Measurements from ENCODE around the gene CCM2. TPM values are rescaled to one million over a fixed set of nuclear protein-coding genes. Genes with fewer than 3 reads are reported as not detected.

Gene CCM2
- total RNA-seq, 2 experiments from 2014 or later = 99.6 to 99.9 TPM

- Mint-ChIP-seq H3K36me3 (ENCODE audit: low read depth) (peaks cover 5% of the 10 kb centered on the region), H3K9me3 (ENCODE audit: insufficient read depth) (no peaks in the 10 kb centered on the region), H3K4me3 (peak overlapping the region; percentile 39), H3K27me3 (ENCODE audit: low read depth) (no peaks in the 10 kb centered on the region), H3K4me1 (ENCODE audit: low read depth) (peaks cover 37% of the 10 kb centered on the region), H3K27ac (peak overlapping the region; percentile 84)
- DNase-seq (no peak), ATAC-seq (no peak)
- ChIA-PET CTCF (interaction anchor here (9.1 kb wide), 1 partner anchor 21 kb away, joined by 111 read pairs; no protein-coding TSS in a partner anchor), POLR2A (interaction anchor here (0.7 to 11.7 kb wide), 4 partner anchors 9 to 110 kb away, joined by 3 to 234 read pairs (median 10); partner anchors contain the start of gene MYO1G)
Measured at GRCh38 chr7:44994877-44995554, 5.0 kb upstream of the CCM2 start.

GRCh38 chr7:44995555-44996493 lies 4.2 kb upstream of the CCM2 start:
- H3K36me3 Mint-ChIP-seq (ENCODE audit: low read depth) = peaks cover 5% of the 10 kb centered on the region
- H3K4me3 Mint-ChIP-seq = peak overlapping the region; percentile 39
- CTCF ChIA-PET = interaction anchor here (0.7 to 9.1 kb wide), 4 partner anchors 8 to 32 kb away, joined by 3 to 111 read pairs (median 4); partner anchors contain the start of gene MYO1G
- H3K27ac Mint-ChIP-seq = peak overlapping the region; percentile 84
- H3K4me1 Mint-ChIP-seq (ENCODE audit: low read depth) = peaks cover 37% of the 10 kb centered on the region
- no peaks in the 10 kb centered on the region for H3K9me3 Mint-ChIP-seq (ENCODE audit: insufficient read depth)
- ATAC-seq = no peak
- no peak for DNase-seq
- POLR2A ChIA-PET = interaction anchor here (0.7 to 11.7 kb wide), 8 partner anchors 10 to 111 kb away, joined by 3 to 234 read pairs (median 4); partner anchors contain the start of genes MYO1G and PURB
- H3K27me3 Mint-ChIP-seq (ENCODE audit: low read depth) = no peaks in the 10 kb centered on the region

- Mint-ChIP-seq H3K9me3 (ENCODE audit: insufficient read depth) (no peaks in the 10 kb centered on the region), H3K27ac (peak overlapping the region; percentile 91), H3K27me3 (ENCODE audit: low read depth) (no peaks in the 10 kb centered on the region), H3K36me3 (ENCODE audit: low read depth) (peaks cover 22% of the 10 kb centered on the region), H3K4me1 (ENCODE audit: low read depth) (peaks cover 56% of the 10 kb centered on the region), H3K4me3 (peak overlapping the region; percentile 85)
- ChIA-PET CTCF (interaction anchor here (2.0 to 9.1 kb wide), 4 partner anchors 15 to 31 kb away, joined by 5 to 111 read pairs (median 44); partner anchors contain the start of gene MYO1G), POLR2A (interaction anchor here (0.9 to 11.7 kb wide), 6 partner anchors 9 to 30 kb away, joined by 4 to 234 read pairs (median 10); partner anchors contain the start of gene MYO1G)
- ATAC-seq = no peak
- DNase-seq = no peak
Measured at GRCh38 chr7:44998153-44998871, 1.7 kb upstream of the CCM2 start.

GRCh38 chr7:44999245-45000092 lies 532 bp upstream of the CCM2 start:
- POLR2A ChIA-PET = interaction anchor here (0.7 to 11.7 kb wide), 6 partner anchors 10 to 33 kb away, joined by 3 to 234 read pairs (median 5); partner anchors contain the start of gene MYO1G
- H3K9me3 Mint-ChIP-seq (ENCODE audit: insufficient read depth) = no peaks in the 10 kb centered on the region
- DNase-seq (peak; percentile 100), ATAC-seq (peak; percentile 95)
- H3K27ac Mint-ChIP-seq = peak overlapping the region; percentile 91
- CTCF ChIA-PET = interaction anchor here (0.6 to 9.1 kb wide), 7 partner anchors 8 to 30 kb away, joined by 3 to 111 read pairs (median 6); partner anchors contain the start of gene MYO1G
- H3K36me3 Mint-ChIP-seq (ENCODE audit: low read depth) = peaks cover 23% of the 10 kb centered on the region
- peak overlapping the region; percentile 85 for H3K4me3 Mint-ChIP-seq
- H3K27me3 Mint-ChIP-seq (ENCODE audit: low read depth) = no peaks in the 10 kb centered on the region
- peaks cover 55% of the 10 kb centered on the region for H3K4me1 Mint-ChIP-seq (ENCODE audit: low read depth)

GRCh38 chr7:45001138-45001694 lies 1.2 kb downstream of the CCM2 start:
- DNase-seq (peak; percentile 58), ATAC-seq (peak; percentile 17)
- peaks cover 53% of the 10 kb centered on the region for H3K4me1 Mint-ChIP-seq (ENCODE audit: low read depth)
- peaks cover 23% of the 10 kb centered on the region for H3K36me3 Mint-ChIP-seq (ENCODE audit: low read depth)
- CTCF ChIA-PET = interaction anchor here (0.7 to 9.1 kb wide), 13 partner anchors 10 to 135 kb away, joined by 3 to 111 read pairs (median 5); partner anchors contain the start of gene MYO1G
- POLR2A ChIA-PET = interaction anchor here (0.9 to 11.7 kb wide), 14 partner anchors 10 to 195 kb away, joined by 3 to 234 read pairs (median 8); partner anchors contain the start of genes H2AZ2, MYO1G, PURB and TBRG4
- H3K9me3 Mint-ChIP-seq (ENCODE audit: insufficient read depth) = no peaks in the 10 kb centered on the region
- no peaks in the 10 kb centered on the region for H3K27me3 Mint-ChIP-seq (ENCODE audit: low read depth)
- peak overlapping the region; percentile 84 for H3K4me3 Mint-ChIP-seq
- H3K27ac Mint-ChIP-seq = peak overlapping the region; percentile 76

GRCh38 chr7:45001826-45002225 lies 1.8 kb downstream of the CCM2 start:
- ChIA-PET POLR2A (interaction anchor here (0.9 to 11.7 kb wide), 11 partner anchors 13 to 196 kb away, joined by 3 to 234 read pairs (median 10); partner anchors contain the start of genes H2AZ2, MYO1G and TBRG4), CTCF (interaction anchor here (0.7 to 9.1 kb wide), 11 partner anchors 9 to 134 kb away, joined by 3 to 111 read pairs (median 5); partner anchors contain the start of gene MYO1G)
- DNase-seq (no peak), ATAC-seq (no peak)
- peaks cover 27% of the 10 kb centered on the region for H3K36me3 Mint-ChIP-seq (ENCODE audit: low read depth)
- peaks cover 53% of the 10 kb centered on the region for H3K4me1 Mint-ChIP-seq (ENCODE audit: low read depth)
- no peak overlapping the region for H3K27ac Mint-ChIP-seq
- no peaks in the 10 kb centered on the region for H3K9me3 Mint-ChIP-seq (ENCODE audit: insufficient read depth)
- H3K27me3 Mint-ChIP-seq (ENCODE audit: low read depth) = no peaks in the 10 kb centered on the region
- peak overlapping the region; percentile 84 for H3K4me3 Mint-ChIP-seq

GRCh38 chr7:45003789-45004188 lies 3.8 kb downstream of the CCM2 start:
- Mint-ChIP-seq H3K27me3 (ENCODE audit: low read depth) (no peaks in the 10 kb centered on the region), H3K27ac (no peak overlapping the region), H3K4me3 (no peak overlapping the region), H3K36me3 (ENCODE audit: low read depth) (peaks cover 40% of the 10 kb centered on the region), H3K4me1 (ENCODE audit: low read depth) (peaks cover 64% of the 10 kb centered on the region), H3K9me3 (ENCODE audit: insufficient read depth) (no peaks in the 10 kb centered on the region)
- ChIA-PET POLR2A (interaction anchor here (3.8 to 11.7 kb wide), 2 partner anchors 24 to 26 kb away, joined by 55 to 234 read pairs; partner anchors contain the start of gene MYO1G), CTCF (interaction anchor here (6.4 to 9.1 kb wide), 2 partner anchors 24 to 30 kb away, joined by 42 to 111 read pairs; partner anchors contain the start of gene MYO1G)
- ATAC-seq = no peak
- DNase-seq = no peak

- Mint-ChIP-seq H3K27ac (peak overlapping the region; percentile 2), H3K4me1 (ENCODE audit: low read depth) (peaks cover 60% of the 10 kb centered on the region), H3K4me3 (no peak overlapping the region), H3K9me3 (ENCODE audit: insufficient read depth) (no peaks in the 10 kb centered on the region), H3K36me3 (ENCODE audit: low read depth) (peaks cover 50% of the 10 kb centered on the region), H3K27me3 (ENCODE audit: low read depth) (no peaks in the 10 kb centered on the region)
- ChIA-PET CTCF (interaction anchor here (1.0 to 1.4 kb wide), 3 partner anchors 23 to 34 kb away, joined by 3 to 5 read pairs (median 3); no protein-coding TSS in a partner anchor), POLR2A (interaction anchor here (0.6 to 2.1 kb wide), 4 partner anchors 12 to 34 kb away, joined by 3 to 6 read pairs (median 4); no protein-coding TSS in a partner anchor)
- no peak for ATAC-seq
- no peak for DNase-seq
Measured at GRCh38 chr7:45007106-45007505, 7.1 kb downstream of the CCM2 start.

GRCh38 chr7:45007571-45008328 lies 7.7 kb downstream of the CCM2 start:
- peaks cover 56% of the 10 kb centered on the region for H3K4me1 Mint-ChIP-seq (ENCODE audit: low read depth)
- peak; percentile 53 for DNase-seq

More at GRCh38 chr7:45007571-45008328, 7.7 kb downstream of the CCM2 start:
- H3K36me3 Mint-ChIP-seq (ENCODE audit: low read depth) = peaks cover 50% of the 10 kb centered on the region
- ATAC-seq = peak; percentile 63
- peak overlapping the region; percentile 27 for H3K4me3 Mint-ChIP-seq
- no peaks in the 10 kb centered on the region for H3K27me3 Mint-ChIP-seq (ENCODE audit: low read depth)
- peak overlapping the region; percentile 79 for H3K27ac Mint-ChIP-seq
- ChIA-PET POLR2A (interaction anchor here (0.6 to 2.1 kb wide), 4 partner anchors 12 to 35 kb away, joined by 3 to 6 read pairs (median 4); no protein-coding TSS in a partner anchor), CTCF (interaction anchor here (0.7 to 1.4 kb wide), 5 partner anchors 8 to 65 kb away, joined by 3 to 5 read pairs (median 3); no protein-coding TSS in a partner anchor)
- H3K9me3 Mint-ChIP-seq (ENCODE audit: insufficient read depth) = no peaks in the 10 kb centered on the region

Data from activated CD8-positive, alpha-beta T cell treated with anti-CD3 and anti-CD28 coated beads, Interleukin-2, amount 10 ng/mL, durations not matched to agents 7 days and 5 days (primary cell).